IMR-90 (cell line): ENCODE results near the gene AZGP1. TPM values are rescaled to one million over a fixed set of nuclear protein-coding genes. Genes with fewer than 3 reads are reported as not detected.

Experiments
- ATAC-seq: fragments of 200-7000 bp; cut with Tn5 transposase; 2 replicates; pipeline ENCODE4 v1.9.1; 2020; ENCODE audit warnings: low read depth, mild to moderate bottlenecking, moderate library complexity
- BruUV-seq: library from RNA; stranded (reverse); fragments of 400-500 nt; replicated peaks from 2 replicates; lab custom pipeline; 2021; lab: Mats Ljungman, UMichigan
- CTCF ChIA-PET: fragments of 300-600 bp; formaldehyde crosslinking; extraction: SDS; loops from one replicate; lab custom pipeline; 2021; ENCODE audit warnings: antibody characterized with exemption; lab: Yijun Ruan, JAX
- POLR2A ChIA-PET: fragments of 300-600 bp; sonication (Branson Sonifier 250); formaldehyde crosslinking; loops from one replicate; lab custom pipeline; 2022; ENCODE audit warnings: antibody characterized with exemption; ENCODE audit not compliant: unreplicated experiment; lab: Charles Lee
- DNase-seq: peaks from one replicate; pipeline ENCODE4 v3.0.0; 2013
- H2AFZ ChIP-seq: replicated peaks from 2 replicates; pipeline ENCODE3; 2013; ENCODE audit warnings: low read length, mild to moderate bottlenecking; ENCODE audit not compliant: poor library complexity
- H2AK5ac ChIP-seq: 2 replicates; pipeline ENCODE4 v1.6.1; 2013; ENCODE audit warnings: low read depth, low read length, inconsistent platforms
- H2AK9ac ChIP-seq: replicated peaks from 2 replicates; pipeline ENCODE3; 2013; ENCODE audit warnings: mild to moderate bottlenecking, low read depth, low read length, moderate library complexity; ENCODE audit not compliant: poor library complexity
- H2BK120ac ChIP-seq: 2 replicates; pipeline ENCODE4 v1.6.1; 2013; ENCODE audit warnings: low read depth, low read length, inconsistent platforms
- H2BK15ac ChIP-seq: 3 replicates; pipeline ENCODE4 v1.6.1; 2013; ENCODE audit warnings: low read depth, low read length, inconsistent platforms
- H2BK20ac ChIP-seq: 2 replicates; pipeline ENCODE4 v1.6.1; 2013; ENCODE audit warnings: low read depth, mild to moderate bottlenecking, inconsistent platforms, low read length, moderate library complexity
- H2BK5ac ChIP-seq: 2 replicates; pipeline ENCODE4 v1.6.1; 2013; ENCODE audit warnings: mild to moderate bottlenecking, low read depth, low read length, inconsistent platforms; ENCODE audit not compliant: poor library complexity, severe bottlenecking
- H3K14ac ChIP-seq: replicated peaks from 2 replicates; pipeline ENCODE4 v1.6.1; 2013; ENCODE audit warnings: low read depth, low read length, inconsistent platforms
- H3K18ac ChIP-seq: 2 replicates; pipeline ENCODE4 v1.6.1; 2013; ENCODE audit warnings: low read depth, low read length, control low read depth
- H3K23ac ChIP-seq: 2 replicates; pipeline ENCODE4 v1.6.1; 2013; ENCODE audit warnings: low read depth, low read length, inconsistent platforms
- H3K27ac ChIP-seq: 2 replicates; pipeline ENCODE4 v1.5.1; 2013; ENCODE audit warnings: mild to moderate bottlenecking, control low read depth, low read length; ENCODE audit not compliant: insufficient read depth
- H3K27me3 ChIP-seq: 2 replicates; pipeline ENCODE4 v1.6.1; 2013; ENCODE audit warnings: low read length; ENCODE audit not compliant: control insufficient read depth, insufficient read depth
- H3K36me3 ChIP-seq: 2 replicates; pipeline ENCODE4 v1.6.1; 2013; ENCODE audit warnings: low read length, mixed read lengths; ENCODE audit not compliant: control insufficient read depth, insufficient read depth
- H3K4ac ChIP-seq: 2 replicates; pipeline ENCODE4 v1.6.1; 2013; ENCODE audit warnings: low read depth, low read length, inconsistent platforms
- H3K4me1 ChIP-seq: 2 replicates; pipeline ENCODE4 v1.6.1; 2013; ENCODE audit warnings: low read length, mixed read lengths; ENCODE audit not compliant: control insufficient read depth, insufficient read depth
- H3K4me2 ChIP-seq: 2 replicates; pipeline ENCODE4 v1.6.1; 2013; ENCODE audit warnings: low read depth, mild to moderate bottlenecking, control low read depth, low read length, moderate library complexity
- H3K4me3 ChIP-seq: 2 replicates; pipeline ENCODE4 v1.5.1; 2013; ENCODE audit warnings: low read depth, mild to moderate bottlenecking, control low read depth, low read length, moderate library complexity; ENCODE audit not compliant: insufficient read depth
- H3K56ac ChIP-seq: 2 replicates; pipeline ENCODE4 v1.6.1; 2013; ENCODE audit warnings: low read length, inconsistent platforms; ENCODE audit not compliant: insufficient read depth; ENCODE audit errors: extremely low read depth
- H3K79me1 ChIP-seq, 2 experiments: 2 replicates each; pipeline ENCODE4 v1.6.1; 2013; ENCODE audit warnings: low read length in 2 of 2, inconsistent platforms in 1 of 2, low read depth in 1 of 2
- H3K9ac ChIP-seq: 2 replicates; pipeline ENCODE4 v1.6.1; 2013; ENCODE audit warnings: low read depth, low read length, control low read depth
- H3K9me1 ChIP-seq: 2 replicates; pipeline ENCODE4 v1.6.1; 2013; ENCODE audit warnings: low read length, inconsistent platforms; ENCODE audit not compliant: insufficient read depth
- H3K9me3 ChIP-seq: 2 replicates; pipeline ENCODE4 v1.6.1; 2013; ENCODE audit warnings: low read length; ENCODE audit not compliant: control insufficient read depth, insufficient read depth
- H4K20me1 ChIP-seq: 2 replicates; pipeline ENCODE4 v1.6.1; 2013; ENCODE audit warnings: low read length, inconsistent platforms; ENCODE audit not compliant: insufficient read depth
- H4K5ac ChIP-seq: 2 replicates; pipeline ENCODE4 v1.6.1; 2013; ENCODE audit warnings: mild to moderate bottlenecking, low read depth, low read length, control low read depth
- H4K8ac ChIP-seq, 2 experiments: 2 replicates each; pipeline ENCODE4 v1.6.1; 2013; ENCODE audit warnings: low read depth in 2 of 2, low read length in 2 of 2, control low read depth in 1 of 2, inconsistent platforms in 1 of 2
- H4K91ac ChIP-seq: 2 replicates; pipeline ENCODE4 v1.6.1; 2013; ENCODE audit warnings: low read depth, low read length, inconsistent platforms; ENCODE audit not compliant: insufficient read depth
- CTCF ChIP-seq: conservative IDR thresholded peaks from 2 replicates; pipeline ENCODE4 v1.5.1; 2012; ENCODE audit warnings: mild to moderate bottlenecking, low read depth, low read length, improper control_type of control experiment
- ELK1 ChIP-seq: fragments of 150-350 bp; IDR thresholded peaks from 2 replicates; pipeline ENCODE4 v1.6.1; 2016; ENCODE audit warnings: low read depth, mild to moderate bottlenecking, low read length, moderate library complexity, borderline replicate concordance
- POLR2A ChIP-seq: IDR thresholded peaks from 2 replicates; pipeline ENCODE4 v1.6.1; 2012; ENCODE audit warnings: mild to moderate bottlenecking, low read depth, low read length
- USF2 ChIP-seq: fragments of 150-350 bp; IDR thresholded peaks from 2 replicates; pipeline ENCODE4 v1.6.1; 2017; ENCODE audit warnings: mild to moderate bottlenecking, antibody characterized with exemption, low read length, low read depth
- WGBS, 2 experiments: methylation state at CpG; one replicate each; pipeline versions ENCODE4 v1.1.5 to v1.1.7; 2013; ENCODE audit warnings: missing lambda C conversion rate in 2 of 2; ENCODE audit not compliant: insufficient read length in 1 of 2; ENCODE audit errors: extremely low coverage in 2 of 2; 5-methylcytosine and 5-hydroxymethylcytosine counted together
- dilution Hi-C: fragments of 300-500 bp; cut with HindIII; formaldehyde crosslinking; loops from one replicate; pipeline ENCODE4 v1.14.3; 2018; ENCODE audit warnings: low sequenced_read_pairs; ENCODE audit not compliant: unreplicated experiment
- in situ Hi-C: fragments of 300-500 bp; cut with MboI; formaldehyde crosslinking; loops from 3 replicates; pipeline ENCODE4 v1.14.3; 2019; ENCODE audit warnings: low sequenced_read_pairs, inconsistent platforms, mixed read lengths
- intact Hi-C: fragments of 100-400 bp; cut with micrococcal nuclease; formaldehyde crosslinking; loops from 2 replicates; pipeline ENCODE4 v1.10.0; 2022
- polyA plus RNA-seq, 3 experiments: library from polyadenylated mRNA; depleted of rRNA; stranded (reverse); fragments of >200 nt; gene quantifications; 2 replicates each; pipeline ENCODE4 v1.2.3, GENCODE V29; 2012; ENCODE audit warnings: low replicate concordance in 1 of 3
- total RNA-seq: library from RNA; depleted of rRNA; stranded (reverse); fragments of >200 nt; gene quantifications from 2 replicates; pipeline ENCODE4 v1.2.3, GENCODE V29; 2012

AZGP1 gene
- total and polyA plus RNA-seq, 2 of the 4 experiments (the other 2 are of a cell fraction) = not detected

- Histone ChIP-seq H3K27ac (no peak overlapping the region), H3K56ac (no peak overlapping the region), H3K27me3 (peaks cover 18% of the 10 kb centered on the region), H2BK15ac (no peak overlapping the region), H3K79me1 (no peaks in the 10 kb centered on the region), H3K4ac (no peak overlapping the region), H2BK5ac (no peak overlapping the region), H3K9ac (no peak overlapping the region), H3K9me1 (no peaks in the 10 kb centered on the region), H2AFZ (peak overlapping the region; percentile 90), H3K14ac (no peak overlapping the region), H3K36me3 (no peaks in the 10 kb centered on the region), H3K4me3 (no peak overlapping the region), H2BK20ac (no peak overlapping the region), H3K18ac (no peak overlapping the region), H4K5ac (no peak overlapping the region), H2BK120ac (no peak overlapping the region), H3K9me3 (no peaks in the 10 kb centered on the region), H2AK5ac (no peak overlapping the region), H3K23ac (no peak overlapping the region), H2AK9ac (no peak overlapping the region), H4K20me1 (no peaks in the 10 kb centered on the region), H4K91ac (no peak overlapping the region), H3K4me2 (peak overlapping the region; percentile 22; the same call in 1 of the 2 replicates), H3K4me1 (no peaks in the 10 kb centered on the region), H4K8ac (no peak overlapping the region)
- no peak for DNase-seq
- in situ Hi-C loops = loop anchor here (5.0 to 25.0 kb wide), 3 partner anchors 62 to 1297 kb away; no protein-coding TSS in a partner anchor
- intact Hi-C loops = loop anchor here (5.0 kb wide), 1 partner anchor 373 kb away; the partner anchor contains the start of gene ZSCAN25
- CTCF ChIA-PET = interaction anchor here (0.8 to 1.3 kb wide), 3 partner anchors 10 to 79 kb away, joined by 3 read pairs; no protein-coding TSS in a partner anchor
- no TSS peak for BruUV-seq
- dilution Hi-C loops = no loop called here
- ATAC-seq = peak; percentile 12
- no peak for TF ChIP-seq USF2
- TF ChIP-seq CTCF = no peak
- TF ChIP-seq ELK1 = no peak
- no peak for TF ChIP-seq POLR2A
- POLR2A ChIA-PET = no interaction called here
- 45% methylated on average over 2 of the region's 14 CpGs; no CpG with 5 or more reads in 1 of the 2 experiments for WGBS, 2 experiments
These were observed 14.6 kb upstream of the AZGP1 start for GRCh38 chr7:99990460-99990852.
